WERI-Rb-1 (cell line): ENCODE data around the gene TET1.
A peak's percentile ranks its signal among the peaks of the same experiment; 100 is the strongest.

ENCODE experiments used
- DNase-seq: peaks from one replicate; pipeline ENCODE4 v3.0.0-alpha.2; 2020
- H3K27ac ChIP-seq: fragments of 250-450 bp; sonication (Bioruptor Pico); 2 replicates; pipeline ENCODE4 v1.5.1; 2020; ENCODE audit warnings: mild to moderate bottlenecking, moderate library complexity
- H3K27me3 ChIP-seq: fragments of 250-450 bp; sonication (Bioruptor Pico); 2 replicates; pipeline ENCODE4 v1.5.1; 2021; ENCODE audit warnings: mild to moderate bottlenecking, low read depth, moderate library complexity; ENCODE audit not compliant: insufficient read depth, severe bottlenecking
- H3K36me3 ChIP-seq: fragments of 250-450 bp; sonication (Bioruptor Pico); 2 replicates; pipeline ENCODE4 v1.5.1; 2020; ENCODE audit warnings: mild to moderate bottlenecking, moderate library complexity
- H3K4me3 ChIP-seq: 2 replicates; pipeline ENCODE4 v1.5.1; 2011; ENCODE audit warnings: low read depth, mild to moderate bottlenecking, control low read depth, low read length
- H3K9me3 ChIP-seq: fragments of 250-450 bp; sonication (Bioruptor Pico); 2 replicates; pipeline ENCODE4 v1.5.1; 2021; ENCODE audit warnings: mild to moderate bottlenecking, moderate library complexity; ENCODE audit not compliant: severe bottlenecking
- CTCF ChIP-seq: IDR thresholded peaks from 2 replicates; pipeline ENCODE4 v1.5.1; 2011; ENCODE audit warnings: low read depth, mild to moderate bottlenecking, control low read depth, inconsistent platforms, low read length

TET1 gene

GRCh38 chr10:68553599-68553998 is 6.5 kb upstream of the TET1 start:
- Histone ChIP-seq H3K36me3 (no peaks in the 10 kb centered on the region), H3K4me3 (no peak overlapping the region), H3K27me3 (no peaks in the 10 kb centered on the region), H3K9me3 (no peaks in the 10 kb centered on the region), H3K27ac (no peak overlapping the region)
- TF ChIP-seq CTCF, result no peak
- DNase-seq, result no peak

GRCh38 chr10:68558478-68558877 is 1.7 kb upstream of the TET1 start:
- Histone ChIP-seq H3K27ac (no peak overlapping the region), H3K36me3 (peaks cover 3% of the 10 kb centered on the region; the same call in 1 of the 2 replicates), H3K27me3 (no peaks in the 10 kb centered on the region), H3K4me3 (no peak overlapping the region), H3K9me3 (no peaks in the 10 kb centered on the region)
- TF ChIP-seq CTCF, result no peak
- no peak for DNase-seq

- Histone ChIP-seq H3K9me3 (no peaks in the 10 kb centered on the region), H3K4me3 (no peak overlapping the region), H3K27me3 (no peaks in the 10 kb centered on the region), H3K36me3 (peaks cover 3% of the 10 kb centered on the region; the same call in 1 of the 2 replicates), H3K27ac (no peak overlapping the region)
- DNase-seq, result no peak
- TF ChIP-seq CTCF, result no peak
These were observed 886 bp upstream of the TET1 start for GRCh38 chr10:68559251-68559650.

GRCh38 chr10:68559841-68560185 is 324 bp upstream of the TET1 start:
- Histone ChIP-seq H3K4me3 (peak overlapping the region; percentile 83), H3K36me3 (peaks cover 3% of the 10 kb centered on the region; the same call in 1 of the 2 replicates), H3K9me3 (no peaks in the 10 kb centered on the region), H3K27ac (no peak overlapping the region), H3K27me3 (no peaks in the 10 kb centered on the region)
- no peak for TF ChIP-seq CTCF
- no peak for DNase-seq

GRCh38 chr10:68560943-68561864 is 1.1 kb downstream of the TET1 start:
- no peak for TF ChIP-seq CTCF
- Histone ChIP-seq H3K4me3 (peak overlapping the region; percentile 83), H3K9me3 (no peaks in the 10 kb centered on the region), H3K27ac (peak overlapping the region; percentile 64), H3K27me3 (no peaks in the 10 kb centered on the region), H3K36me3 (peaks cover 3% of the 10 kb centered on the region; the same call in 1 of the 2 replicates)
- peak; percentile 50 for DNase-seq
